HCT116 (cell line): ENCODE results near the gene OR10T2. TPM values are rescaled to one million over a fixed set of nuclear protein-coding genes. Genes with fewer than 3 reads are reported as not detected.

Source experiments
- ATAC-seq: fragments of 200-7000 bp; cut with Tn5 transposase; 2 replicates; pipeline ENCODE4 v1.9.1; 2020; ENCODE audit warnings: mild to moderate bottlenecking, moderate library complexity
- BruUV-seq: library from RNA; stranded (reverse); fragments of 400-500 nt; replicated peaks from 2 replicates; lab custom pipeline; 2021; lab: Mats Ljungman, UMichigan
- CTCF ChIA-PET: fragments of 300-600 bp; sonication (Branson Sonifier 250); formaldehyde crosslinking; loops from one replicate; lab custom pipeline; 2021; ENCODE audit warnings: antibody characterized with exemption; lab: Charles Lee
- POLR2A ChIA-PET: fragments of 300-600, 350-600 bp; sonication (Branson Sonifier 250); formaldehyde crosslinking; loops from one replicate; lab custom pipeline; 2021; ENCODE audit warnings: antibody characterized with exemption; lab: Charles Lee
- RAD21 ChIA-PET, 2 experiments: fragments of 300-600 bp; sonication (Branson Sonifier 250); formaldehyde crosslinking; loops; one replicate each; lab custom pipeline; 2023; ENCODE audit warnings: low total read pairs in 2 of 2; ENCODE audit not compliant: uncharacterized antibody in 2 of 2, unreplicated experiment in 2 of 2, low non-redundant PET in 1 of 2; lab: Charles Lee
- DNase-seq: peaks from one replicate; pipeline ENCODE4 v3.0.0-alpha.2; 2010; ENCODE audit warnings: low read depth, low spot score
- H2AFZ ChIP-seq: fragments of 200-600 bp; shearing (Covaris generic), sonication (generic); 2 replicates; pipeline ENCODE4 v1.6.1; 2017; ENCODE audit warnings: low read depth, mixed run types, mixed read lengths, antibody characterized with exemption, low read length; ENCODE audit not compliant: poor library complexity, severe bottlenecking
- H3K27ac ChIP-seq: 2 replicates; pipeline ENCODE4 v1.5.1; 2012; ENCODE audit warnings: low read depth, low read length
- H3K27me3 ChIP-seq: fragments of 200-600 bp; sonication (generic); 2 replicates; pipeline ENCODE4 v1.6.1; 2016; ENCODE audit warnings: mixed run types, low read length, mixed read lengths; ENCODE audit not compliant: insufficient read depth
- H3K36me3 ChIP-seq, 2 experiments: fragments of 200-500 bp in 1 of 2; fragments of 200-600 bp in 1 of 2; sonication (Bioruptor generic) in 1 of 2; sonication (generic) in 1 of 2; 2 replicates each; pipeline versions ENCODE4 v1.5.1 to v1.6.1; 2014 to 2016; ENCODE audit warnings: low read length in 2 of 2, inconsistent platforms in 1 of 2, mixed read lengths in 1 of 2, mixed run types in 1 of 2; ENCODE audit not compliant: insufficient read depth in 2 of 2, control insufficient read depth in 1 of 2
- H3K4me1 ChIP-seq, 2 experiments: fragments of 200-600 bp in 1 of 2; sonication (generic) in 1 of 2; 2 replicates each; pipeline versions ENCODE4 v1.5.1 to v1.6.1; 2012 to 2017; ENCODE audit warnings: low read length in 2 of 2, inconsistent platforms in 1 of 2, mild to moderate bottlenecking in 1 of 2, mixed read lengths in 1 of 2, mixed run types in 1 of 2, moderate library complexity in 1 of 2; ENCODE audit not compliant: insufficient read depth in 2 of 2, control insufficient read depth in 1 of 2
- H3K4me2 ChIP-seq: fragments of 200-600 bp; sonication (generic); 2 replicates; pipeline ENCODE4 v1.6.1; 2017; ENCODE audit warnings: mixed run types, low read length, mixed read lengths
- H3K4me3 ChIP-seq, 2 experiments: fragments of 200-600 bp in 1 of 2; sonication (generic) in 1 of 2; replicated peaks in 1 of 2; 2 replicates each; pipeline ENCODE4 v1.5.1; 2011 to 2016; ENCODE audit warnings: low read length in 2 of 2, control low read depth in 1 of 2, low read depth in 1 of 2, mild to moderate bottlenecking in 1 of 2, mixed read lengths in 1 of 2, mixed run types in 1 of 2
- H3K79me2 ChIP-seq: fragments of 200-600 bp; sonication (generic); 2 replicates; pipeline ENCODE4 v1.6.1; 2017; ENCODE audit warnings: mild to moderate bottlenecking, mixed run types, low read length, moderate library complexity, mixed read lengths; ENCODE audit not compliant: insufficient read depth
- H3K9ac ChIP-seq: fragments of 200-600 bp; sonication (generic); 2 replicates; pipeline ENCODE4 v1.6.1; 2016; ENCODE audit warnings: low read length, mixed read lengths
- H3K9me2 ChIP-seq: fragments of 200-600 bp; sonication (generic), shearing (Covaris generic); 2 replicates; pipeline ENCODE4 v1.6.1; 2017; ENCODE audit warnings: mixed run types, mild to moderate bottlenecking, moderate library complexity; ENCODE audit not compliant: insufficient read depth
- H3K9me3 ChIP-seq, 2 experiments: fragments of 200-500 bp in 1 of 2; fragments of 200-600 bp in 1 of 2; sonication (Bioruptor generic) in 1 of 2; sonication (generic) in 1 of 2; 2 replicates each; pipeline ENCODE4 v1.6.1; 2014 to 2017; ENCODE audit warnings: low read length in 2 of 2, mixed read lengths in 2 of 2, inconsistent platforms in 1 of 2, low read depth in 1 of 2, mild to moderate bottlenecking in 1 of 2, mixed run types in 1 of 2, moderate library complexity in 1 of 2; ENCODE audit not compliant: control insufficient read depth in 1 of 2, insufficient read depth in 1 of 2
- H4K20me1 ChIP-seq: fragments of 200-600 bp; sonication (generic), shearing (Covaris generic); 2 replicates; pipeline ENCODE4 v1.6.1; 2017; ENCODE audit warnings: mixed run types, mild to moderate bottlenecking, moderate library complexity; ENCODE audit not compliant: insufficient read depth
- ATF3 ChIP-seq: IDR thresholded peaks from 2 replicates; pipeline ENCODE4 v1.6.1; 2012
- CEBPB ChIP-seq: IDR thresholded peaks from 2 replicates; pipeline ENCODE4 v1.6.1; 2012; ENCODE audit warnings: low read depth
- CTCF ChIP-seq, 3 experiments: fragments of 200-600 bp in 1 of 3; sonication (generic) in 1 of 3; IDR thresholded peaks in 2 of 3; conservative IDR thresholded peaks in 1 of 3; 2 replicates each; pipeline ENCODE4 v1.5.1; 2012 to 2017; ENCODE audit warnings: low read depth in 2 of 3, low read length in 2 of 3, antibody characterized with exemption in 1 of 3, borderline replicate concordance in 1 of 3, control low read depth in 1 of 3, mild to moderate bottlenecking in 1 of 3, mixed read lengths in 1 of 3, mixed run types in 1 of 3, moderate library complexity in 1 of 3; ENCODE audit not compliant: insufficient read depth in 1 of 3
- EGR1 ChIP-seq: IDR thresholded peaks from 2 replicates; pipeline ENCODE4 v1.6.1; 2012; ENCODE audit warnings: low read depth
- EZH2 ChIP-seq: fragments of 200-600 bp; sonication (generic); IDR thresholded peaks from 2 replicates; pipeline ENCODE4 v1.6.1; 2017; ENCODE audit warnings: antibody characterized with exemption, mixed run types
- EZH2phosphoT487 ChIP-seq: fragments of 200-600 bp; IDR thresholded peaks from 2 replicates; pipeline ENCODE4 v1.6.1; 2018; ENCODE audit warnings: antibody characterized with exemption, borderline replicate concordance
- FOSL1 ChIP-seq: IDR thresholded peaks from 2 replicates; pipeline ENCODE4 v1.6.1; 2012; ENCODE audit warnings: low read depth
- POLR2A ChIP-seq: IDR thresholded peaks from 2 replicates; pipeline ENCODE4 v1.7.0; 2011; ENCODE audit warnings: borderline replicate concordance; ENCODE audit not compliant: insufficient read depth, insufficient read length; ENCODE audit errors: extremely low read depth
- POLR2AphosphoS5 ChIP-seq: IDR thresholded peaks from 2 replicates; pipeline ENCODE4 v1.6.1; 2011; ENCODE audit warnings: mild to moderate bottlenecking, low read depth, low read length, moderate library complexity
- SIN3A ChIP-seq: IDR thresholded peaks from 2 replicates; pipeline ENCODE4 v1.6.1; 2012; ENCODE audit warnings: low read depth
- SP1 ChIP-seq: IDR thresholded peaks from 2 replicates; pipeline ENCODE4 v1.6.1; 2012; ENCODE audit warnings: low read depth
- YY1 ChIP-seq: IDR thresholded peaks from 2 replicates; pipeline ENCODE4 v1.6.1; 2011; ENCODE audit warnings: low read length, low read depth, moderate library complexity, mild to moderate bottlenecking; ENCODE audit not compliant: insufficient replicate concordance; ENCODE audit errors: extremely low read depth
- ZBTB33 ChIP-seq: IDR thresholded peaks from 2 replicates; pipeline ENCODE4 v1.6.1; 2011; ENCODE audit warnings: mild to moderate bottlenecking, low read length, moderate library complexity; ENCODE audit not compliant: insufficient replicate concordance; ENCODE audit errors: extremely low read depth
- ZFX ChIP-seq: fragments of 450-650 bp; IDR thresholded peaks from 2 replicates; pipeline ENCODE4 v1.6.1; 2017
- ZNF274 ChIP-seq: fragments of 200-500 bp; sonication (Bioruptor generic); IDR thresholded peaks from 2 replicates; pipeline ENCODE4 v1.6.1; 2014; ENCODE audit warnings: mild to moderate bottlenecking, low read depth, low read length, inconsistent platforms
- intact Hi-C: fragments of 100-400 bp; cut with micrococcal nuclease; formaldehyde crosslinking; loops from 2 replicates; pipeline ENCODE4 v1.10.0; 2022
- total RNA-seq: library from RNA; stranded (reverse); gene quantifications from one replicate; pipeline ENCODE4 v1.2.1, GENCODE V29; 2021; ENCODE audit not compliant: unreplicated experiment

OR10T2 gene
- total RNA-seq, 1 experiment from 2014 or later, result not detected

GRCh38 chr1:158425027-158425426, 25.8 kb upstream of the OR10T2 start:
- Histone ChIP-seq H3K27me3 (no peaks in the 10 kb centered on the region), H3K4me3 (no peak overlapping the region), H3K9me2 (no peaks in the 10 kb centered on the region), H4K20me1 (no peaks in the 10 kb centered on the region; the same call in 1 of the 2 replicates), H3K27ac (no peak overlapping the region), H3K9ac (no peak overlapping the region), H2AFZ (no peak overlapping the region), H3K4me1 (no peaks in the 10 kb centered on the region), H3K4me2 (no peak overlapping the region), H3K9me3 (no peaks in the 10 kb centered on the region), H3K79me2 (no peaks in the 10 kb centered on the region), H3K36me3 (no peaks in the 10 kb centered on the region)
- ChIA-PET CTCF (no interaction called here), RAD21 (no interaction called here), POLR2A (no interaction called here)
- BruUV-seq, result no TSS peak
- intact Hi-C loops, result no loop called here
- DNase-seq, result no peak
- no peak for ATAC-seq
- TF ChIP-seq ZFX (no peak), SIN3A (no peak), ZNF274 (no peak), CEBPB (no peak), ATF3 (no peak), POLR2AphosphoS5 (no peak), EZH2 (no peak), YY1 (no peak), ZBTB33 (no peak), EZH2phosphoT487 (no peak), FOSL1 (no peak), POLR2A (no peak), SP1 (no peak), CTCF (IDR thresholded peaks at IDR 0.05 in 2 of 3, conservative IDR thresholded peaks at IDR 0.05 in 1 of 3; ENCODE audit: borderline replicate concordance in 1 of 3, insufficient read depth in 1 of 3, low read depth in 2 of 3, low read length in 2 of 3) (no peak), EGR1 (no peak)
